HL-60 (cell line): ENCODE measurements around the gene CAVIN3.

Source experiments
- CTCF ChIP-seq: IDR thresholded peaks from one replicate; pipeline ENCODE4 v1.5.1; 2011; ENCODE audit warnings: low read length, control low read depth, inconsistent platforms; ENCODE audit not compliant: insufficient read depth
- GABPA ChIP-seq: IDR thresholded peaks from 2 replicates; pipeline ENCODE4 v1.6.1; 2012; ENCODE audit warnings: low read depth
- POLR2AphosphoS5 ChIP-seq: IDR thresholded peaks from 2 replicates; pipeline ENCODE4 v1.6.1; 2012; ENCODE audit warnings: low read depth
- SPI1 ChIP-seq: IDR thresholded peaks from 2 replicates; pipeline ENCODE4 v1.6.1; 2012; ENCODE audit warnings: low read depth, mild to moderate bottlenecking, borderline replicate concordance
- TF ChIP-seq, protein P1 (sequence below): IDR thresholded peaks from 2 replicates; pipeline ENCODE4 v1.6.1; 2012; ENCODE audit warnings: low read depth; ENCODE audit not compliant: insufficient replicate concordance

GRCh38 chr11:6283453-6284023 lies 36.8 kb downstream of the CAVIN3 start:
- no peak for TF ChIP-seq CTCF
- TF ChIP-seq, protein P1, sequence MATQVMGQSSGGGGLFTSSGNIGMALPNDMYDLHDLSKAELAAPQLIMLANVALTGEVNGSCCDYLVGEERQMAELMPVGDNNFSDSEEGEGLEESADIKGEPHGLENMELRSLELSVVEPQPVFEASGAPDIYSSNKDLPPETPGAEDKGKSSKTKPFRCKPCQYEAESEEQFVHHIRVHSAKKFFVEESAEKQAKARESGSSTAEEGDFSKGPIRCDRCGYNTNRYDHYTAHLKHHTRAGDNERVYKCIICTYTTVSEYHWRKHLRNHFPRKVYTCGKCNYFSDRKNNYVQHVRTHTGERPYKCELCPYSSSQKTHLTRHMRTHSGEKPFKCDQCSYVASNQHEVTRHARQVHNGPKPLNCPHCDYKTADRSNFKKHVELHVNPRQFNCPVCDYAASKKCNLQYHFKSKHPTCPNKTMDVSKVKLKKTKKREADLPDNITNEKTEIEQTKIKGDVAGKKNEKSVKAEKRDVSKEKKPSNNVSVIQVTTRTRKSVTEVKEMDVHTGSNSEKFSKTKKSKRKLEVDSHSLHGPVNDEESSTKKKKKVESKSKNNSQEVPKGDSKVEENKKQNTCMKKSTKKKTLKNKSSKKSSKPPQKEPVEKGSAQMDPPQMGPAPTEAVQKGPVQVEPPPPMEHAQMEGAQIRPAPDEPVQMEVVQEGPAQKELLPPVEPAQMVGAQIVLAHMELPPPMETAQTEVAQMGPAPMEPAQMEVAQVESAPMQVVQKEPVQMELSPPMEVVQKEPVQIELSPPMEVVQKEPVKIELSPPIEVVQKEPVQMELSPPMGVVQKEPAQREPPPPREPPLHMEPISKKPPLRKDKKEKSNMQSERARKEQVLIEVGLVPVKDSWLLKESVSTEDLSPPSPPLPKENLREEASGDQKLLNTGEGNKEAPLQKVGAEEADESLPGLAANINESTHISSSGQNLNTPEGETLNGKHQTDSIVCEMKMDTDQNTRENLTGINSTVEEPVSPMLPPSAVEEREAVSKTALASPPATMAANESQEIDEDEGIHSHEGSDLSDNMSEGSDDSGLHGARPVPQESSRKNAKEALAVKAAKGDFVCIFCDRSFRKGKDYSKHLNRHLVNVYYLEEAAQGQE, result no peak
- no peak for TF ChIP-seq SPI1
- TF ChIP-seq GABPA, result no peak
- TF ChIP-seq POLR2AphosphoS5, result no peak
